Measurements from ENCODE around the gene PDLIM3.
"Not testable (repeated sequence)": the region's sequence is repeated elsewhere in the genome, so short reads cannot be mapped to it uniquely, and the experiment has no call there.

PDLIM3 gene

DNA sequence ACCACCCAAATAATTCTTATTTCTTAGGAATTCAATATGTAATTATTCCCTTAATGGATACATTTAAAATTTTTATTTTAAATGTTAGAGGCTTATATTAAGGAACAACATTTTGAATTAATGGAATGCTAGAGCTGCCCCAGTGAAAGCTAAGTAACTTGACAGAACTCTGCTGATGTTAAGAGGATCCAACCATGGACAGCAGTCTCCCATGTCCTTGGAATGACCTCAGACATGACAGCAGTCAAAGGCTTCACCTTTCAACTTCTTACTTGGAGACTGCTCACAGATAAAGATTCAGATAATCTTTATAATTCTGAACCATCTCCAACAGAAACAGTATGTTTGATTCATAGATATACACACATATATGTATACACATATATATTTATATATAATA is 17.2 kb downstream of the PDLIM3 start:
- DNase-seq (no peak), ATAC-seq (no peak)

DNA sequence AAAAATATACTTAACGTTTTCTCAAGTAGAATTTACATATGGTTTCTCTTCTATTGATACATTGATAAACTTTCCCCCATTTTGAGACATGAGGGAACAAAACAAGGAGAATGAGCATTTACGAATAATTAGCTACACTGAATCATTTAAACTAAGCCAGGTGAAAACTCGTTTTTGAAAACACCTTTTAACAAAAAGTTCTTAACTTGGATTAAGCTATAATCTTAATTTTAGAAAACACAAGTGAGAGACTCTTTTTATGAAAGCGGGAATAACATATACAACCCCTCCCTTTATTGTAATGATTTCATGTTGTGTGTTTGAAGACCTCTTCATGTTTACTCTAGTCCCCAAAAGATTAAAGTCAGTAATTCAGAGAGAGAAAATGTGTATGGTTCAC is 20.1 kb downstream of the PDLIM3 start:
- DNase-seq (no peak), ATAC-seq (no peak)

DNA sequence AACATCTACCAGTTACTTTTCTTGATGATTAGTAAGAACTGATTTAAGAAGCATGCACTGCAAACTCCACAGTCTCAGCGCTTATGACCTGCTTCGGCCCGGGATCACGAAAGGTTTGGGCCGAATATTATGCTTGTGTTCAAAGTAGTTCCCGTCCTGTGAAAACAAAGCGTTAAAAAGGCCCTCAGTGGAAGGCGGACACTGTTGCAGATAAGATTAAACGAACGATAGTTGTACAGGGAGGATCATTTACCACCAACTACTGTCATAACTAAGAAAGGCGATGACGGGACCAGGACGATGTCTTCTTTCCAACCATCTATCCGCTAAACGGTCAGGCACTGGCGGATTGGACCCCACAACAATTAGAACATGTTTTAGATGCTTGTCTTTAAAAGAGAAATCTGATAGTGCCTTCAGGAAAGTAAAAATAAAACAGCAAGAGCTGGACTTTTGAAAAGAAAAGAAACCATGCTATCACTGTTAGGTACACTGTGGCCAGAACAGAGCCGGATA is 21.1 kb downstream of the PDLIM3 start:
- DNase-seq: no peak
- no peak for ATAC-seq

DNA sequence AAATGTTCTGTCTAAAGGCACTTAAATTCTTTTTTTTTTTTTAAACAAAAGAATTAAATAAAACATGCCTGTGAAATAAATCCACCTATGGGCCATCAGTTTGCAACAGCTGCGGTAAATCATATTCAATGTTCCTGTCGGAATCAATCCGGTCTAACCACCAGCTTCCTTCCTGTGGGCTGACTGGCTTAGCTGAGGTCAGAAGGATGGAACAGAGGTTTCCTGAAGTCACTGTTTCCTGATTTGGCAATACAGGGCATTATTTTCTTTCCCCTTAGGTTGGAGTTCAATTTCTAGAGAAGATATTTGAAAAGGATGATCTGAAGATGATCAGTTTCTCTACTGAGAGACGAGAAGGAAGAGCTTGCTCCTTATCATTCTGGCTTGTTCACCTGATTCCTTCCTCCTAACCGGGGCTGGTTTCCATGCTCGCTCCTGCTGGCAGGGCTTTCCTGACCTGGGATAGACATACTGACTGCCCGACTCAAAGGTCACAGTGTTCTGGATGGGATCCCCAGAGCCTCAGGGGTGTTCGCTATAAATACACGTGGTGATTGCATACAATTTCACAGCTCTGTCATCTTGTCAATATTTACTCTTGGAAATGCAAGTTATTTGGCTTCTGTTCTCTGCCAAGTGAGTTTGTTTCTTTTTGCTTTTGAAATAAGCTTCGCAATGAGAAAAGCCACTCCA is 21.7 kb downstream of the PDLIM3 start:
- ATAC-seq (no peak), DNase-seq (no peak)

DNA sequence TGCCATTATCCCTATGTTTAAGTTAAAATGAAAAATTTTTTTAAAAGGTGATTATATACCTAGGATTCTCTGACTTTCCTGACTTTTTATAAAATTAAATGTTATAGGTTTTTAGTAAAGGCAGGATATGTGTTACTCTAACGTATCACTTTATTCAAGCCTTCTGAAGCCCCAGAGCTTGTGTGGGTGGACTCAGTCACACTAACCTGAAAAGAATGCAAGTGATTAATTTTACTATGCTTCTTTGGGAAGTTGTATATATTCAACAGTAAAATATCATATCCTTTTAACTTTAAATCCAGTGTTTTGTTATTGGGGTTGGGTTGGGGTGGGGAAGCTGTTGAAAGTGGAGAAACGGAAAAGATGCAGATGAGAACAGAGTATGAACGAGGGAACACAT is 22.8 kb downstream of the PDLIM3 start:
- no peak for ATAC-seq
- DNase-seq: no peak

DNA sequence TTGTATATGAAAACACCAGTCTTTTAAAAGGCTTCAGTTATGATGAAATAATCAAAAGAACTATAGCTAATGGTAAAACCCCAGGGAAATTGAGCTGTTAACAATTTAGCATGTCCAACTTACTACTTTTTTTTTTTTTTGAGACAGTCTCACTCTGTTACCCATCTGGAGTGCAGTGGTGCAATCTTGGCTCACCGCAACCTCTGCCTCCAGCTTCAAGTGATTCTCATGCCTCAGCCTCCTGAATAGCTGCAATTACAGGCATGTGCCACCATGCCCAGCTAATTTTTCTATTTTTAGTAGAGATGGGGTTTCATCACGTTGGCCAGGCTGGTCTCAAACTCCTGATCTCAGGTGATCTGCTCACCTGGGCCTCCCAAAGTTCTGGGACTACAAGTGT is 24.1 kb downstream of the PDLIM3 start:
- DNase-seq: not testable (repeated sequence)

DNA sequence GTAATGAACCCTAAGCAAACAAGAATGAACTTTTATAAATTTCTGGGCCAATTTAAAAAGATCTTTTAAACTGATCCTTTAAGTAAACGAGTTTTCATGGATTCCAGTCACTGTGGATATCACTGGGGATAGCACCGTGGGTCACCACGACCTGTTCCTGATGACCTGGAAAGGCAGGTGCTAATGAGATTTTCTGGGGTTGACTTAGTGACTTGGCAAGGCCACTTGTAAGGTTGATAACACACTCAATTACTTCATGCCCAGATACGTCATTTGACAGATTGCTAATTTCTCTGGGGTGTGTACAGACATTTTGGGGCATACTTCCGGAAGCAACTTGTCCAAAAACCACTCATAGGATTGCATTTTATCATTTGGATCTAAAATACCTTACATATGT is 24.5 kb downstream of the PDLIM3 start:
- DNase-seq (no peak), ATAC-seq (no peak)

More for the DNA sequence above, 24.1 kb downstream of the PDLIM3 start:
- ATAC-seq: not testable (repeated sequence)

DNA sequence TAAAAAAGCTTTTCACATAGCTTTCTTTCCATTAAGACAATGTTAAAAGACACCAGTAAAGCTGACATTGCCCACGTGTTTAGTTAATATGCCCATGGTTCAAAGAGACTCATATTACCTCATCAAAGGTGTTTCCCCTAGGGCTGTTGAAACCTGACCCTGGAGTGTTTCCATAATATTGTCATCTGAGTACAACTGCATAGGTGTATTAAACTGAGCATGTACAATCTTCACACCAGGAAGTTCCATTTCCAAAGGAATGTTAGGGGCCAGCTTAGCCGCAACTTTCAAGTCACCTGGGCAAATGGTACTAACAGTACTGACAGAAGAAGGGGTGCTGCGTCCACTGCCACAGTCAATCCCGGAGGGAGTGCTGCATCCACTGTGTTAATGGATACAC is 27.1 kb downstream of the PDLIM3 start:
- ATAC-seq (no peak), DNase-seq (no peak)

DNA sequence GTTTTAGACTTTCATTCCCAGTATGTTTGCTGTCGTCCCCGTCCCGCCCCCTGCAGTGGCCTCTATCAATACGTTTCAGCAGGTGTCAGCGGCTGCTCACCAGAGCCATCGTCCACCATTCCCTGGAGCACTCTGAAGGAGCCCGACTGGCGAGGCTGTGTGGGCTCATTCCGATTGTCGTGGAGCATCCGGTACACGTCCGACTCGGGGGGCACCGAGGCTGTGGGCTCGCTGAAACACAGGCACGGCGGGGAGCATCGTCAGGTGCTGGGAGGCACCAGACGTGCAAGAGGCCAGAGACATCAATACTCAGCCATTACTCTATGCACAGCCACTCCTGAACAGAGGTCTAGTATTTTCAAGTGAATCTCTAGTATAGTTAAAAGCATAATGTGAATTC is 28.9 kb downstream of the PDLIM3 start:
- no peak for DNase-seq
- no peak for ATAC-seq

DNA sequence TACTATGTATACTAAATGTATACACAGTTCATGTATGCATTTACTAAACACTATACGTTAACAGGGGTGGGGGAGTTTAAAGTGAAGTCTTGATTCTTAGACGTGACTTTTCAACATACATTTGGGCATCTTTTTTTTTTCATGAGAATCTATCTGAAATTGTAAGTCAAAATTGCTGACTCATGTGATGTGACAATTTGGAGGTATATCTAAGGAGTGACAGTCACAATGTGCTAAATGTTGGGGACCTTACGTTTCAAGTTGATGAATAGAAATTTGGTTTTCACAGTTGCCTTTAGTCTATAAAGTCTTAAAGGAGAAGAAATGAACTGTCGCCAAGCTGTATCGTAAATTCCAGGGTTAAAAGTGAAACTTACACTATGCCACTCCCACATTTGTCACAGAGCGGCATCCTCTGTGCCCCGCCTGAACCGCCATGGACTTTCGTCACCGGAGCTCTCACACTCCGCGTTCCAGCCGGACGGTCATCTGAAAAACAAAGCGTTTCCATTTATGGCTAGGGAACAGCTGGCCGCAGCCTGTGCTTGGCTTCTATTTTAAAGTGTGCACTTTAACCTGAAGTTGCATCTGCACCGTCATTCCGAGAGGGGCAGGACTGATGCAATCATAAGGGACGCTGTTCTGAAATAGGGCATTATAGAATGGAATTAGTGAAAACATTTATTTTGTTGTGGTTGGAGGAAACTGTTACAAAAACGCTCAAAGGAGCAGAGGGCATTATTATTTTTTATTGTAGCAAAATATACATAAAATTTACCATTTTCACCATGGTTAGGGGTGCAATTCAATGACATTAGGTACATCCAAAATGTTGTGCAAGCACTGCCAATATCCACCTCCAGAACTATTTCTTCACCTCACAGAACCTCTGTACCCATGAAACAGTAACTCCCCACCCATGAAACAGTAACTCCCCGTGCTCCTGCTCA is 30.9 kb downstream of the PDLIM3 start:
- DNase-seq: no peak
- no peak for ATAC-seq

DNA sequence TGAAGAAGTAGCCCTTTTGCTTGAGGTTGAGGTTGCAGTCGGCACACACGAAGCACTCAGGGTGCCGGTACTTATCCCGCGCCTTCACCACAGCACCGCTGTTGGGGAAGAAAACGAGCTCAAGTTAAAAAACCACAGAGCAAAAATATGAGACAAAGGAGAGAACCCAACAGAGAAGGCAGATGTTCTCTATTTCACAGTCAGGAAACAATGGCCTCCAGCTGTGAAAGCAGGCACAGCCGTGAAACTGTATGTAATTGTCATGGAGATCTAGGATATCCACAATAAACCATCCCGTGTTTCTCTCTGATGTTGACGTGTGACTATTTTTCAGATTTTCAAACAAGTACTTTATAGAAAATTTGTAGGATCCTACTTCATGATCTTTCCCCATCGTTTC is 32.9 kb downstream of the PDLIM3 start:
- ATAC-seq: no peak
- DNase-seq: no peak

DNA sequence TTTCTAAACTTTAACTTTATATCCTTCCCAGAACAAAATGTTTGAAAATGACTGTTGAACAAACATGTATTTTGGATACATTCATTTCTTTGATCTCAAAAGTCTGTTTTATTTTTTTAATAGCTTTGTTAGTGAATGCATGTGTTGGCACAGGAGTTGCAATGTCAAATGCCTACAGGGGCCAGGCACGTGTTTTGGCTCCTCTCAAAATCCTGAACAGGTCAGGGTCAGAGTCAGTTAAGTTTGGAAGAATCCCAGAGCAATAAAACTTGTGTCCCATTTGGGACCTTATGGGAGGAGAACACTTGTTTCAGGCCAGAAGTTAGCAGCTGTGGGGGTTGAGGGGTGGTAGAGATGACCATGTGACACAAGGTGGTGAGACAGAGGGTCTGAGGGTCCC is 34.7 kb downstream of the PDLIM3 start:
- ATAC-seq (no peak), DNase-seq (no peak)

DNA sequence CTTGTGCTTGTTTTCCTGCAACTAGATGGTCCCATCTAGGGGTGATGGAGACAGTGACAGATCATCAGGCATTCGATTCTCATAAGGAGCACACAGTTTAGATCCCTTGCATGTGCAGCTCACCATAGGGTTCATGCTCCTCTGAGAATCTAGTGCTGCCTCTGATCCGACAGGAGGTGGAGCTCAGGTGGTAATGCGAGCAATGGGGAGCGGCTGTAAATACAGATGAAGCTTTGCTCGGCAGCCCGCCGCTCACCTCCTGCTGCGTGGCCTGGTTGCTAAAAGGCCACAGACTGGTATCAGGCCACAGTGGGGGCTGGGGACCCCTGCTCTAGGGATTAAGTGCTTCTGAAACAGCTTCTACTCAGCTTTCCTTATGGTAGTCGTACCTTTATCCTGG is 35.3 kb downstream of the PDLIM3 start:
- DNase-seq (no peak), ATAC-seq (no peak)

DNA sequence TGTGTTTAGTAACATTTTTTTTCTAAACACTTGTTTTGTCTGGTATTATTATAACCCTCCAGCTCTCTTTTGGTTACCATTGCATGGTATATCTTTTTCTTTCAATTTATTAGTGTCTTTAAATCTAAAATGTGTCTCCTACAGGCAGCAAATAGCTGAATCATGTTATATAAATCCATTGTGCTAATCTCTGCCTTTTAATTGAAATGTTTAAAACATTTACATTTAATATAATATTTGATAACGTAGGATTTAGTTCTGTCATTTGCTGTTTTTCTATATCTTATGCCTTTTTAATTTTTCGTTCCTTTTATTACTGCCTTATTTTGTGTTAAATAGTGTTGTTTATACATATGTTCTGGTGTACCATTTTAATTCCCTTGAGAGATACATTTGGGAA is 46.7 kb downstream of the PDLIM3 start:
- no peak for DNase-seq
- no peak for ATAC-seq

DNA sequence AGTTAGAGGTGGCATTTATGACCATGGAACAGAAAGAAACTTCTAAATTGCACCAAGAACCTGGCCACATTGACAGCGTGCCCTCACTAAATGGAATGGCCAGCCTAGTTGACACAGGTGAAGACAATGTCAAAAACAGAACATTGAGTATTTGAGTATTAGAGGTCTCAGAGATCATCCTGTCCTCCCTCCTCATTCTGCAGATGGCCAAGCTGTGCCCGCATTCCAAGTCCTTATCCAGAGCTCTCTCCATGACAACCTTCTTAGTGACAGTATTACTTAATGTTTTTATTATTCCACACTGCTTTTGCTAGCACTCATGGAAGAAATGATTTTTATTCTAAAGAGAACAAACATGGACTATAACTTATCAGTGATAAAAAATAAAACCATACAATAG is 53.9 kb downstream of the PDLIM3 start:
- ATAC-seq (no peak), DNase-seq (no peak)

DNA sequence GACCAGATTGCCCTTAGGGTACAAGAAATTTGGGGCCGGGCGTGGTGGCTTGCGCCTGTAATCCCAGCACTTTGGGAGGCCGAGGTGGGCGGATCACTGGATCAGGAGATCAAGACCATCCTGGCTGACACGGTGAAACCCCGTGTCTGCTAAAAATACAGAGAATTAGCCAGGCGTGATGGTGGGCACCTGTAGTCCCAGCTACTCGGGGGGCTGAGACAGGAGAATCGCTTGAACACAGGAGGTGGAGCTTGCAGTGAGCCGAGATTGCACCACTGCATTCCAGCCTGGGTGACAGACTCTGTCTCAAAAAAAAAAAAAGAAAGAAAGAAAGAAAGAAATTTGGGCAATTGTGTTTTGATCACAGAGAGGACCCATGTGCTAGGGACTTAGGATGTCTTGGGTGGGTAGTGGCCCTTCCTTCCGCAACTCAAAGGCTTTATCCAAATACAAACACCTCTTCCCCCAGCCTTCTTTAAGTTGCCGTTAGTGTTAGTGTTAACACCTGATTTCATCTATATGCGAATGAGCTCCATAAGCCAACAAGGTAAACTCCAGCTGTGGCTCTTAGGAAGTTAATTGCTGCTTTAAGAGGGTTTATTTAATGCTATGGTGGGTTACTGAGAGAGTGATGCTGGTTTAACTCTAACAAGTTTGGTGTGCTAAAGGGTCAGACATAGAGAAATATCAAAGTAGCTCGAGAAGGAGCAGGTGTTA is 55.1 kb downstream of the PDLIM3 start:
- ATAC-seq: no peak

DNA sequence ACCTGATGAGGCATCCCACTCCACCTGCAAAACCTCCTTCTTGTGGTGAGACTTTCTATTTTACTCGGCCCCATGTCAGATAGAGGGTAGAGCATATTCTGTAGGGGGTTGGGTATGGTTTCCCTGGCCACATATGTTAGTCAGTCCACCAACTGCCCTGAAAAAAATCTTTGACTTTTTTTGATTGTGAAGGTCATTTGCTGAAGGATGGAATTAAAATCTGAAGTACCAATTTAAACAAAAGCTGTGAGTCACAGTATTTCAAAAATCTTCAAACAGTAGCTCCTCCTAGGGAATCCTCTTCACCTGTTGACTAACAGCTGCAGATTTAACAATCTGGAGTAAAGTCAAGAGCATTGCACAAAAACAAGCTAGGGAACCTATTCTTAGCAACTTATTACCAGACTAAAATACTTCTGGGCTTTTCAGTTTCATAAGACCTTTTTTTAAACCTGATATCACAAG is 55.8 kb downstream of the PDLIM3 start:
- peak; percentile 69 for ATAC-seq
- DNase-seq: no peak

More for the DNA sequence above, 55.1 kb downstream of the PDLIM3 start:
- no peak for DNase-seq

DNA sequence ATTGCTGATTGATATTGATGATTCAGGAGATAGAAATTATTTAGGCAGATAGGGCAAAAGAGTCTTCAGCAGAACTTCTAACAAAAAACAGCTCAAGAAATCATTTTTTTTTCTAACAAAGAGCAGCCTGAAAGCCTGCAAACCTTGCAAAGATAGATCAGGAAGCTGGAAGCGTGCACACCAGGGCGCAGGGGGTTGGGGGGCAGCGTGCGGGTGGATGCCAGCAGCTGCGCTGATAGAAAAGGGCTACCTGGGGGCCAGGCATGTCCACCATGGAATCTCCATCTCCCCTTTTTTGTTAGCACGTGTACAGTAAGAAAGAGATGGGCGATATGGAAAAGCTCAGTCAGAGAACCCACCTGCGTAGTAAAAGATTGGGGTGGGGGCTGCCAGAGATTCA is 62.1 kb downstream of the PDLIM3 start:
- ATAC-seq (no peak), DNase-seq (no peak)

DNA sequence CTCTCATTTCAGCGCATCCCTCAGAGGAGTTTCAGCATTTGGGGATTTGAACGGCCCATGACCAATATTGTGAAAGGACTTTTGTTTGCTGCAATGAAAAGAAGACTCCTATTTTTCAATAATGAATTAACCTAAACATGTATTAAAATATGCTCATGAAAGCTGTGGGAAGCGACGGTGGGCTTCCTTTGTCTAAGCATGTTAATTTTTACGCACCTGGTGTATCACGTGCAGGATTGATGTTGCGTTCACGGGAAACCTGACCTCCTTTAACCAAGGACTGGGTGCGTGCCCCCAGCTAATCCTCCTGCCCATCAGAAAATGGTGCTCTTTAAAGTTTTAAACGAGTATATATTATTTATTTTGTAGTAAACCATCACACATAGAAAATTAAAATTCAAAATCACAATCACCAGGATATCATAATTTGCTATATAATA is 63.2 kb downstream of the PDLIM3 start:
- no peak for ATAC-seq
- no peak for DNase-seq

DNA sequence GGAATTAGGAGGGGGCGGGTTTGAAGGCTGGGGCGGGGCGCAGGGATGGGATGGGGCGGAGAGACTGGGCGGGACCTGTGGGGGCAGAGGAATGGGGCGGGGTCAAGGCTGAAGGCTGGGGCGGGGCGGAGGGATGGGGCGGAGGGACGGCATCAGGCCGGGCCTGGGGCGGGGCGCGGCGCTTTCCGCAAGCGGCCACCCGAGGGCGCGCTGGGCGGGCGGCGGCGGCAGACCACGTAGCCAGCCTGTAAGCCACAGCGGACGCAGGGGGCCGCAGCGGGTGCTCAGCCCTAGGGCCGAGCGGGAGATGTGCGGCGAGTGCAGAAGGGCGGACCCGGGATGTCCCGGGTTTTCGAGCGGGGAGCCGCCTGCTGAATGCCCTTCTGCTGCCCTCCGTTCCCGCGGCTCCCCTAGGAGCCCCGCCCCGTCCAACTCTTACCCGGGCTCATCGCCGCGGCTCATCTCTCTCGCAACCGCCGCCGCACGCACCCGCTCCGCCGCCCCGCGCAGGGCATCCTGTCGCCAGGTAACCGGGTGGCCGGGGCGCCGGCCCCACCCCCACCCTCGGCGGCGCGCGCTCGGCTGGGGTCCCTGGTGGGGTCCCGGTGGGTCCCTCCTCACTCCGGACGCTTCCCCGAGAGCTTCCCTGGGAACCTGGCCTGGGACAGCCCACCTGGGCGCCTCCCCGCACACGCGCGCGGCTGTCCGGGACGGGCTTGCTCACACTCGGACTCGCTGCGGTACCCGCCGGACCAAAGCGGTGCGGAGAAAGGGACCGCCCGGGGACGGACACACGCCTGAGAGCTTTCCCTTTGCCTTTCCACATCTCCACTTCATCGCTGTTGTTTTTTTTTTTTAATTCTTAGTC is 63.8 kb downstream of the PDLIM3 start, which contains the start of gene CCDC110:
TSS of gene CCDC110 (minus strand) at position 499 of the 868 bp plus-strand sequence. CDS start at position 449, 50 bp downstream.
- ATAC-seq (peak; percentile 94), DNase-seq (peak; percentile 94)

DNA sequence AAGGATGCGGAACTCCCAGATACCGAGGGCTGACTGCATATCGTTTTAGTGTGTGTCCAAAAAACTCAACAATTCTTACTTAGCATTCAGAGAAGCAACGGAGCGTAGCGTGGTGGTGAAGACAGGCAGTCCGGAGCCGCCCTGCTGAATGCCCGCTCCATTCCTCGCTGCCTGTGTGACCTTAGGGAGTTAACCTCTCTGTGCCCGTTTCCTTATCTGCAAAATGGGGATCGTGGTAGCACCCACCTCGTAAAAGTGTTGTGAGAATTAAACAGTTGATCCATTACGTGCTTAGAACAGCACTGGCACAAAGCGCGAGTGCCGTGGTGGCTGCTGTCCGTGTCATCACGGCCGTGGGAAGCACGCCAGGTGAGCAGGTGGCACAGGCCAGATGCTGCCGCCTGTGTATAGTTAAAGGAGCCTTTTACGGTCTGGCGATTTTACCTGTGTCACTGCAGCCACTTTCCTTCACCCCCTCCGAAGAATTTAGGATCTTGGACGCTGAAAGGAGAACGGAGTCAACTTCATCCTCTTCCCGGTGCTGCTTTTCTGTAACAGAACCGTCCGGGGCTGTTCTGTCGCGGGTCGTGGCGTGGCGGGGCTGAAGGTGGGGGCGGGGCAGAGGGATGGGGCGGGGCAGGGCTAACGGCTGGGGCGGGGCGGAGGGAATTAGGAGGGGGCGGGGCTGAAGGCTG is 64.7 kb downstream of the PDLIM3 start:
- peak; percentile 23 for DNase-seq
- no peak for ATAC-seq

Measured in stimulated activated naive CD8-positive, alpha-beta T cell treated with anti-CD3 and anti-CD28 coated beads, Interleukin-15, Interleukin-2, amounts not matched to agents 100 U/mL and 50 U/mL, for 24 hours (primary cell).